GM12878 (cell line): ENCODE results near the gene RHEBL1. TPM values are rescaled to one million over a fixed set of nuclear protein-coding genes. Genes with fewer than 3 reads are reported as not detected.
A peak's percentile ranks its signal among the peaks of the same experiment; 100 is the strongest.

ENCODE experiments used
- BCLAF1 ChIP-seq: fragments of 450-650 bp; IDR thresholded peaks from 2 replicates; pipeline ENCODE4 v1.6.1; 2017; ENCODE audit warnings: antibody characterized with exemption, mild to moderate bottlenecking, moderate library complexity
- CEBPZ ChIP-seq: fragments of 150-350 bp; IDR thresholded peaks from 2 replicates; pipeline ENCODE4 v1.6.1; 2016; ENCODE audit warnings: low read depth, low read length
- CUX1 ChIP-seq: IDR thresholded peaks from 2 replicates; pipeline ENCODE4 v1.6.1; 2012; ENCODE audit warnings: improper control_type of control experiment, low read depth, low read length; ENCODE audit not compliant: insufficient replicate concordance
- ETV6 ChIP-seq, 2 experiments: fragments of 450-650 bp in 1 of 2; IDR thresholded peaks in 1 of 2; conservative IDR thresholded peaks in 1 of 2; 2 replicates each; pipeline ENCODE4 v1.6.1; 2014; ENCODE audit warnings: antibody characterized with exemption in 1 of 2, borderline replicate concordance in 1 of 2, low read depth in 1 of 2, mild to moderate bottlenecking in 1 of 2, moderate library complexity in 1 of 2
- MTA3 ChIP-seq: IDR thresholded peaks from 2 replicates; pipeline ENCODE4 v1.6.1; 2012; ENCODE audit warnings: low read length, inconsistent platforms, borderline replicate concordance
- SRF ChIP-seq, 2 experiments: IDR thresholded peaks; 2 replicates each; pipeline ENCODE4 v1.6.1; 2011; ENCODE audit warnings: low read depth in 2 of 2, low read length in 2 of 2, mild to moderate bottlenecking in 1 of 2, moderate library complexity in 1 of 2
- TAF1 ChIP-seq: IDR thresholded peaks from 2 replicates; pipeline ENCODE4 v1.6.1; 2011; ENCODE audit warnings: mild to moderate bottlenecking, low read depth, low read length, borderline replicate concordance
- TCF7 ChIP-seq: IDR thresholded peaks from 2 replicates; pipeline ENCODE4 v1.6.1; 2014; ENCODE audit warnings: antibody characterized with exemption, borderline replicate concordance
- ZBTB4 ChIP-seq: fragments of 450-650 bp; formaldehyde crosslinking; IDR thresholded peaks from 2 replicates; pipeline ENCODE4 v1.4.0; 2022; ENCODE audit warnings: mild to moderate bottlenecking, moderate library complexity
- polyA plus RNA-seq, 11 experiments: library from polyadenylated mRNA; depleted of rRNA in 4 of 11; unstranded in 6 of 11; stranded (reverse) in 5 of 11; fragments of >200 nt; fragmentation: Nextera tagmentation in 4 of 11; fragmentation: Illumina TruSeq in 1 of 11; extraction: Ambion mirVana in 4 of 11; extraction: Trizol in 1 of 11; gene quantifications; 1 replicate in 1 of 11; 2 replicates in 10 of 11; pipeline versions ENCODE4 v1.2.1 to v1.2.3, GENCODE V29; 2011 to 2016; ENCODE audit warnings: inconsistent platforms in 2 of 11, missing spikeins in 2 of 11, low read depth in 1 of 11
- total RNA-seq, 4 experiments: library from RNA; depleted of rRNA in 3 of 4; stranded (reverse); fragments of >200 nt in 3 of 4; fragmentation: Illumina TruSeq in 1 of 4; extraction: Trizol in 1 of 4; gene quantifications; 2 replicates each; pipeline versions ENCODE4 v1.2.1 to v1.2.3, GENCODE V29; 2013 to 2021

Gene RHEBL1
- total and polyA plus RNA-seq, 10 of the 15 experiments (the other 5 are each of a cell fraction or from before 2014, with no cell fraction given), result 5.9 to 18.7 (median 12.0) TPM

- TF ChIP-seq ZBTB4 (no peak), TCF7 (no peak; the same call in 1 of the 2 replicates), SRF (IDR thresholded peaks at IDR 0.05; ENCODE audit: low read depth in 2 of 2, low read length in 2 of 2) (0 out of 4 replicates have a peak, but pooled peaks have one; percentile 11 to 17), BCLAF1 (no peak), MTA3 (no peak), TAF1 (peak; percentile 93), CUX1 (no peak), CEBPZ (no peak), ETV6 (conservative IDR thresholded peaks at IDR 0.05 in 1 of 2, IDR thresholded peaks at IDR 0.05 in 1 of 2; ENCODE audit: borderline replicate concordance in 1 of 2, low read depth in 1 of 2) (peak in 1 of 2 experiments; percentile 80; a peak in 2 of 4 replicates)
Observed at GRCh38 chr12:49018261-49019119, 51.3 kb downstream of the RHEBL1 start, which contains the start of gene PRKAG1 (continued).
